SK-N-SH (cell line): ENCODE measurements around the gene LGALS3BP. TPM values are rescaled to one million over a fixed set of nuclear protein-coding genes. Genes with fewer than 3 reads are reported as not detected.
A peak's percentile ranks its signal among the peaks of the same experiment; 100 is the strongest.

Experiments
- CTCF ChIA-PET: fragments of 300-600, 350-600 bp; formaldehyde crosslinking; extraction: SDS; loops from one replicate; lab custom pipeline; 2021; lab: Yijun Ruan, JAX
- POLR2A ChIA-PET: fragments of 350-600 bp; sonication (Branson Sonifier 250); formaldehyde crosslinking; extraction: SDS; loops from one replicate; lab custom pipeline; 2020; ENCODE audit warnings: antibody characterized with exemption, inconsistent platforms; lab: Yijun Ruan, JAX
- DNase-seq: peaks from one replicate; pipeline ENCODE4 v3.0.0; 2012
- H2AFZ ChIP-seq: fragments of 200-600 bp; sonication (generic); 2 replicates; pipeline ENCODE4 v1.8.1; 2016; ENCODE audit warnings: antibody characterized with exemption, mild to moderate bottlenecking, low read depth
- H3F3A ChIP-seq: fragments of 200-600 bp; sonication (generic); replicated peaks from 2 replicates; pipeline ENCODE3; 2016; ENCODE audit warnings: antibody characterized with exemption, mild to moderate bottlenecking; ENCODE audit not compliant: insufficient read depth
- H3K27ac ChIP-seq, 2 experiments: fragments of 200-500 bp in 1 of 2; fragments of 200-600 bp in 1 of 2; sonication (Bioruptor generic) in 1 of 2; sonication (generic), shearing (Covaris generic) in 1 of 2; 2 replicates each; pipeline versions ENCODE4 v1.5.1 to v1.6.1; 2014 to 2016; ENCODE audit warnings: low read depth in 2 of 2, inconsistent platforms in 1 of 2, low read length in 1 of 2, mild to moderate bottlenecking in 1 of 2, mixed read lengths in 1 of 2
- H3K27me3 ChIP-seq: fragments of 200-600 bp; sonication (generic), shearing (Covaris generic); 2 replicates; pipeline ENCODE4 v1.6.1; 2016; ENCODE audit warnings: mixed run types; ENCODE audit not compliant: insufficient read depth
- H3K36me3 ChIP-seq, 2 experiments: fragments of 200-500 bp in 1 of 2; fragments of 200-600 bp in 1 of 2; sonication (Bioruptor generic) in 1 of 2; sonication (generic) in 1 of 2; replicated peaks in 1 of 2; 2 replicates each; pipeline versions ENCODE3 to v1.5.1; 2014 to 2016; ENCODE audit warnings: low read length in 1 of 2, mild to moderate bottlenecking in 1 of 2; ENCODE audit not compliant: insufficient read depth in 2 of 2, control insufficient read depth in 1 of 2
- H3K4me1 ChIP-seq, 2 experiments: fragments of 200-500 bp in 1 of 2; fragments of 200-600 bp in 1 of 2; sonication (Bioruptor generic) in 1 of 2; sonication (generic), shearing (Covaris generic) in 1 of 2; 2 replicates each; pipeline versions ENCODE4 v1.5.1 to v1.6.1; 2014 to 2016; ENCODE audit warnings: low read depth in 1 of 2, low read length in 1 of 2, mixed run types in 1 of 2; ENCODE audit not compliant: insufficient read depth in 2 of 2, control insufficient read depth in 1 of 2
- H3K4me2 ChIP-seq: fragments of 200-600 bp; sonication (generic), shearing (Covaris generic); 2 replicates; pipeline ENCODE4 v1.6.1; 2017; ENCODE audit warnings: mixed run types
- H3K4me3 ChIP-seq, 2 experiments: fragments of 200-500 bp in 1 of 2; fragments of 200-600 bp in 1 of 2; sonication (Bioruptor generic) in 1 of 2; sonication (generic), shearing (Covaris generic) in 1 of 2; 2 replicates each; pipeline versions ENCODE4 v1.5.1 to v1.8.1; 2014 to 2016; ENCODE audit warnings: low read depth in 2 of 2, inconsistent platforms in 1 of 2, low read length in 1 of 2, mild to moderate bottlenecking in 1 of 2, mixed read lengths in 1 of 2, moderate library complexity in 1 of 2
- H3K79me2 ChIP-seq: fragments of 200-600 bp; sonication (generic); 2 replicates; pipeline ENCODE4 v1.8.1; 2017; ENCODE audit warnings: mild to moderate bottlenecking; ENCODE audit not compliant: insufficient read depth
- H3K9ac ChIP-seq: fragments of 200-600 bp; sonication (generic); 2 replicates; pipeline ENCODE4 v1.6.1; 2017; ENCODE audit warnings: mixed run types
- H3K9me2 ChIP-seq: fragments of 200-600 bp; sonication (generic); 2 replicates; pipeline ENCODE4 v1.6.1; 2017; ENCODE audit warnings: mixed run types
- H3K9me3 ChIP-seq: fragments of 200-600 bp; sonication (generic); 2 replicates; pipeline ENCODE4 v1.6.1; 2017; ENCODE audit warnings: mixed run types, mild to moderate bottlenecking, moderate library complexity
- H4K20me1 ChIP-seq: fragments of 200-600 bp; sonication (generic); 2 replicates; pipeline ENCODE4 v1.6.1; 2017; ENCODE audit warnings: mild to moderate bottlenecking, mixed run types; ENCODE audit not compliant: insufficient read depth
- CHD2 ChIP-seq: fragments of 150-350 bp; IDR thresholded peaks from 2 replicates; pipeline ENCODE4 v1.6.1; 2018; ENCODE audit warnings: low read length; ENCODE audit not compliant: partially characterized antibody
- FOXJ3 ChIP-seq: sonication (generic); formaldehyde crosslinking; IDR thresholded peaks from 2 replicates; pipeline ENCODE4 v1.5.1; 2020; ENCODE audit warnings: mild to moderate bottlenecking, missing genetic modification reagents
- NRF1 ChIP-seq: IDR thresholded peaks from 2 replicates; pipeline ENCODE4 v1.6.1; 2012; ENCODE audit warnings: low read depth, mild to moderate bottlenecking, low read length
- RFX5 ChIP-seq: IDR thresholded peaks from 2 replicates; pipeline ENCODE4 v1.6.1; 2012; ENCODE audit warnings: mild to moderate bottlenecking, improper control_type of control experiment, low read length
- SMC3 ChIP-seq: IDR thresholded peaks from 2 replicates; pipeline ENCODE4 v1.6.1; 2012; ENCODE audit warnings: low read depth, low read length, improper control_type of control experiment
- WGBS: methylation state at CpG from one replicate; pipeline ENCODE4 v1.1.6; 2017; ENCODE audit warnings: low lambda C conversion rate; 5-methylcytosine and 5-hydroxymethylcytosine counted together
- polyA plus RNA-seq, 3 experiments: library from polyadenylated mRNA; depleted of rRNA; stranded (reverse); fragments of >200 nt; gene quantifications; 2 replicates each; pipeline ENCODE4 v1.2.3, GENCODE V29; 2012
- TF ChIP-seq, protein P1 (sequence below): fragments of 150-350 bp; IDR thresholded peaks from 2 replicates; pipeline ENCODE4 v1.6.1; 2017; ENCODE audit warnings: antibody characterized with exemption, low read length, low read depth, borderline replicate concordance

The LGALS3BP gene
- polyA plus RNA-seq, 1 of the 3 experiments (the other 2 are of a cell fraction): 579 TPM

DNA sequence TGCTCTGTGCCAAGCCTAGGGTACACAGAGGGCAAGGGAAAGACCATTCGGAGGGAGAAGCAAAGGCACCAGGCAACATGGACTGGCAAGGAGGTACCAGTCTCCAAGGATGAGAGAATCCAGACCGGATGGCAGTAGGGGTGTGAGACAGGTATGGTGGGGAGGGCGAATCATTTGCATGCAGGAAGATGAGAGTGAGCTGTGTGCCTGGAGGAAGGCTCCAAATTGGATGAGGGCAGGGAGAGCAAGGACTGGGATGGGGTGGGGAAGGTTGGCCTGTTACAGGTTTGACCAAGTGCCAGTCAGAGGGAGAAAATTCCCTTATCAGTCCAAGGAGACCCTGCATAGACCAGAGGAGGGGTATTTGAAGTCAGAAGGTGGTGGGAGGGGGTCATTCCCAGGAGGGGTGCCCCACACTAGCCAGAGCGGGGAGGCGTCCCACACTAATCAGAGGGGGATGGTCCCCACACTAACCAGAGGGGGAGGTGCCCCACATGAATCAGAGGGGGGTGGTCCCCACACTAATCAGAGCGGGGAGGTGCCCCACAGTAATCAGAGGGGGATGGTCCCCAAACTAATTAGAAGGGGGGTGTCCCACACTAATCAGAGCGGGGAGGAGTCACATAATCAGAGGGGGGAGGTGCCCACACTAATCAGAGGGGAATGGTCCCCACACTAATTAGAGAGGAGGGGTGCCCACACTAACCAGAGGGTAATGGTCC is 29.1 kb upstream of the LGALS3BP start:
- 30% methylated on average over 7 of the region's 7 CpGs for WGBS
- peak; percentile 44 for DNase-seq
- Histone ChIP-seq H3K4me3 (peak overlapping the region; percentile 93 to 100), H3K4me2 (peak overlapping the region; percentile 97), H3K79me2 (peaks cover 49% of the 10 kb centered on the region), H3K9ac (peak overlapping the region; percentile 95), H3K27me3 (no peaks in the 10 kb centered on the region), H3K9me3 (peaks cover 2% of the 10 kb centered on the region), H3K9me2 (no peaks in the 10 kb centered on the region), H4K20me1 (peaks cover 19% of the 10 kb centered on the region), H2AFZ (peak overlapping the region; percentile 89; the same call in 1 of the 2 replicates), H3K4me1 (peaks cover 18 to 36% of the 10 kb centered on the region in 2 experiments; a peak in 3 of 4 replicates), H3K27ac (peak overlapping the region; percentile 54 to 86; a peak in 2 of 4 replicates), H3F3A (peaks cover 3% of the 10 kb centered on the region), H3K36me3 (peaks cover 0 to 17% of the 10 kb centered on the region in 2 experiments)
- CTCF ChIA-PET: interaction anchor here (0.6 to 1.3 kb wide), 6 partner anchors 9 to 143 kb away, joined by 3 to 5 read pairs (median 4); no protein-coding TSS in a partner anchor
- POLR2A ChIA-PET: interaction anchor here (0.6 to 1.3 kb wide), 3 partner anchors 10 to 965 kb away, joined by 3 read pairs; no protein-coding TSS in a partner anchor
- no peak for TF ChIP-seq NRF1
- TF ChIP-seq, protein P1, sequence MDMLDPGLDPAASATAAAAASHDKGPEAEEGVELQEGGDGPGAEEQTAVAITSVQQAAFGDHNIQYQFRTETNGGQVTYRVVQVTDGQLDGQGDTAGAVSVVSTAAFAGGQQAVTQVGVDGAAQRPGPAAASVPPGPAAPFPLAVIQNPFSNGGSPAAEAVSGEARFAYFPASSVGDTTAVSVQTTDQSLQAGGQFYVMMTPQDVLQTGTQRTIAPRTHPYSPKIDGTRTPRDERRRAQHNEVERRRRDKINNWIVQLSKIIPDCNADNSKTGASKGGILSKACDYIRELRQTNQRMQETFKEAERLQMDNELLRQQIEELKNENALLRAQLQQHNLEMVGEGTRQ: peak; percentile 12; the same call in 1 of the 2 replicates

DNA sequence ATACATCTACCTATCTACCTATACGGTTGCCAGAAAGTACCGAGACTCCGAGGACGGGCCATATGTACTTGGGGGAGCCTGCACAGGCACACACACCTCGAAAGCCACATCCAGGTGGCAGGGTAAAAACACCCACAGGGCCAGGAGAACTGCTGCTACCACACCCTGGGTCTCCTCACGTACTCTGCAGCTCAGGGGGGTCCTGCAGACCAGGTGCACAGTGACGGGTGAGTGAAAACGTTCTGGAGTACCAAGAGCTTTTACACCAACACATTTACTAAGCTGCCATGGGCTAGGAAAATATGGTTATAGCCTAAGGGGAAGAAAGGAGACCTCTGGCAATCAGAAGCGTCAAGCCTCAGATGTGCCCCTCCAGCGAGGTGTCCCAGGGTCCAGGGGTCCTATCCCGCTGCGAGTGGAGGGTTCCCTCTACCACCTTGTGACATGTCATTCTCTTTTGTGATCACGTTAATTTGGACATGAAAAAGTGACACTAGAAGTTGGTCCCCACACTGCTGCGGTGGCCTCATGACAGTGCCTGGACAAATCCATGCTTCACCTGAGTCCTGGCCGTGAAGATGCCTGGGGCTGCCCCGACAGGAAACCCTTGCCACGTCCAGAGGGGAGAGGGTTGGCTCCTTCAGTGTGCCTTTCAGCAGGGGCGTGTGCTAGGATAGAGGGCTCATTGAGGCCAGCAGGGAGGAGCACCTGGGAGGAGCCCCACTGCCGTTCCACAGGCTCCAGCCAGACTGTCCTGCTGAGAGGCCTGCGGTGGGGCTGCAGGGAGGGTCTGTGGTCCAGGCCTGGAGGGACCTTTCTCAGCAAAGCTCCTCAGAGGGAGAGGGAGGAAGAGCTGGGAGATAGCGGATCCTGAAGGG is 28.0 kb upstream of the LGALS3BP start:
- TF ChIP-seq RFX5 (no peak), FOXJ3 (no peak), SMC3 (no peak), NRF1 (no peak), CHD2 (no peak)
- Histone ChIP-seq H3K27me3 (no peaks in the 10 kb centered on the region), H3K9ac (peak overlapping the region; percentile 95; the same call in 1 of the 2 replicates), H3K4me2 (peak overlapping the region; percentile 97), H3K27ac (no peak overlapping the region), H3K4me1 (peaks cover 18 to 36% of the 10 kb centered on the region in 2 experiments; a peak in 3 of 4 replicates), H3F3A (peaks cover 3% of the 10 kb centered on the region), H3K36me3 (peaks cover 0 to 24% of the 10 kb centered on the region in 2 experiments), H3K79me2 (peaks cover 59% of the 10 kb centered on the region), H4K20me1 (peaks cover 28% of the 10 kb centered on the region), H3K9me3 (no peaks in the 10 kb centered on the region), H2AFZ (no peak overlapping the region), H3K4me3 (no peak overlapping the region), H3K9me2 (no peaks in the 10 kb centered on the region)
- DNase-seq: no peak
- ChIA-PET POLR2A (interaction anchor here (0.6 kb wide), 1 partner anchor 966 kb away, joined by 3 read pairs; no protein-coding TSS in a partner anchor), CTCF (interaction anchor here (0.8 to 1.2 kb wide), 4 partner anchors 15 to 142 kb away, joined by 3 to 5 read pairs (median 4); no protein-coding TSS in a partner anchor)
- 87% methylated on average over 19 of the region's 21 CpGs for WGBS
